Measurements from ENCODE around the gene FKTN. TPM values are rescaled to one million over a fixed set of nuclear protein-coding genes. Genes with fewer than 3 reads are reported as not detected.

Gene FKTN
- total and polyA plus RNA-seq, 2 donors (not counting 1 experiment from before 2014, with no cell fraction given), result 5.3 to 16.2 TPM

Other genes with a start within 250 kb of the FKTN start
- 9.8 and 15.2 TPM in 2 replicates for gene FSD1L, start 110.1 kb upstream of the FKTN start, total RNA-seq
- gene FSD1L, start 110.1 kb upstream of the FKTN start, polyA plus RNA-seq, result 0.70 and 1.3 TPM in 2 replicates
- gene TAL2, start 104.3 kb downstream of the FKTN start, total RNA-seq, result 6.7 and 7.0 TPM in 2 replicates
- gene TAL2, start 104.3 kb downstream of the FKTN start, polyA plus RNA-seq, result 0.37 and 0.66 TPM in 2 replicates
- 29.6 and 35.2 TPM in 2 replicates for gene TMEM38B, start 136.4 kb downstream of the FKTN start, total RNA-seq
- 6.4 and 8.1 TPM in 2 replicates for gene TMEM38B, start 136.4 kb downstream of the FKTN start, polyA plus RNA-seq